SU-DHL-6 (cell line): ENCODE results near the gene KIF5C.

Experiments
- H2AFZ ChIP-seq: fragments of 200-600 bp; sonication (generic); 2 replicates; pipeline ENCODE4 v1.6.1; 2014; ENCODE audit warnings: low read depth, mild to moderate bottlenecking, moderate library complexity, mixed read lengths, antibody characterized with exemption, low read length; ENCODE audit not compliant: severe bottlenecking
- H3F3A ChIP-seq: fragments of 200-600 bp; shearing (Covaris generic); 2 replicates; pipeline ENCODE4 v1.6.0; 2016; ENCODE audit warnings: antibody characterized with exemption, mild to moderate bottlenecking; ENCODE audit not compliant: insufficient read depth
- H3K27ac ChIP-seq: fragments of 200-600 bp; sonication (generic); 2 replicates; pipeline ENCODE4 v1.5.1; 2016; ENCODE audit warnings: low read depth, mild to moderate bottlenecking, low read length, moderate library complexity, mixed read lengths
- H3K27me3 ChIP-seq: fragments of 200-600 bp; sonication (generic), shearing (Covaris generic); 2 replicates; pipeline ENCODE4 v1.6.0; 2014; ENCODE audit warnings: mild to moderate bottlenecking, low read length
- H3K36me3 ChIP-seq: fragments of 200-600 bp; sonication (generic); 2 replicates; pipeline ENCODE4 v1.6.1; 2014; ENCODE audit warnings: mild to moderate bottlenecking, low read length, mixed read lengths
- H3K4me2 ChIP-seq: fragments of 300-600, 200-600 bp; shearing (Covaris generic), sonication (generic); 2 replicates; pipeline ENCODE4 v1.6.0; 2014; ENCODE audit warnings: low read length, low read depth, mild to moderate bottlenecking; ENCODE audit not compliant: poor library complexity, severe bottlenecking
- H3K4me3 ChIP-seq: fragments of 200-600 bp; sonication (generic); 2 replicates; pipeline ENCODE4 v1.5.1; 2014; ENCODE audit warnings: antibody characterized with exemption, low read length, mild to moderate bottlenecking, mixed read lengths; ENCODE audit not compliant: insufficient read depth, poor library complexity, severe bottlenecking
- H3K79me2 ChIP-seq: fragments of 200-600 bp; sonication (generic); 2 replicates; pipeline ENCODE4 v1.6.1; 2014; ENCODE audit warnings: mild to moderate bottlenecking, low read length, moderate library complexity; ENCODE audit not compliant: insufficient read depth
- H3K9ac ChIP-seq: fragments of 200-600 bp; sonication (generic); 2 replicates; pipeline ENCODE4 v1.7.0; 2014; ENCODE audit warnings: mild to moderate bottlenecking, low read length
- H3K9me2 ChIP-seq: fragments of 200-600 bp; sonication (generic); replicated peaks from 2 replicates; pipeline ENCODE4 v1.6.1; 2014; ENCODE audit warnings: low read length; ENCODE audit not compliant: insufficient read depth
- H3K9me3 ChIP-seq: fragments of 200-600 bp; sonication (generic); 2 replicates; pipeline ENCODE4 v1.6.1; 2014; ENCODE audit warnings: low read length, mixed read lengths; ENCODE audit not compliant: insufficient read depth
- H4K20me1 ChIP-seq: fragments of 200-600 bp; sonication (generic); 2 replicates; pipeline ENCODE4 v1.6.1; 2014; ENCODE audit warnings: low read depth, mild to moderate bottlenecking, antibody characterized with exemption, low read length, moderate library complexity, mixed read lengths
- EZH2phosphoT487 ChIP-seq: fragments of 200-600 bp; sonication (generic), shearing (Covaris generic); conservative IDR thresholded peaks from 2 replicates; pipeline ENCODE4 v1.6.1; 2018; ENCODE audit warnings: mild to moderate bottlenecking, antibody characterized with exemption, low read length, moderate library complexity, mixed read lengths
- TF ChIP-seq, protein P1 (sequence below): fragments of 200-600 bp; sonication (generic); IDR thresholded peaks from one replicate; pipeline ENCODE4 v1.5.1; 2017; ENCODE audit warnings: antibody characterized with exemption, mild to moderate bottlenecking, low read length, moderate library complexity; ENCODE audit not compliant: insufficient read depth, poor library complexity, severe bottlenecking

Gene KIF5C

DNA sequence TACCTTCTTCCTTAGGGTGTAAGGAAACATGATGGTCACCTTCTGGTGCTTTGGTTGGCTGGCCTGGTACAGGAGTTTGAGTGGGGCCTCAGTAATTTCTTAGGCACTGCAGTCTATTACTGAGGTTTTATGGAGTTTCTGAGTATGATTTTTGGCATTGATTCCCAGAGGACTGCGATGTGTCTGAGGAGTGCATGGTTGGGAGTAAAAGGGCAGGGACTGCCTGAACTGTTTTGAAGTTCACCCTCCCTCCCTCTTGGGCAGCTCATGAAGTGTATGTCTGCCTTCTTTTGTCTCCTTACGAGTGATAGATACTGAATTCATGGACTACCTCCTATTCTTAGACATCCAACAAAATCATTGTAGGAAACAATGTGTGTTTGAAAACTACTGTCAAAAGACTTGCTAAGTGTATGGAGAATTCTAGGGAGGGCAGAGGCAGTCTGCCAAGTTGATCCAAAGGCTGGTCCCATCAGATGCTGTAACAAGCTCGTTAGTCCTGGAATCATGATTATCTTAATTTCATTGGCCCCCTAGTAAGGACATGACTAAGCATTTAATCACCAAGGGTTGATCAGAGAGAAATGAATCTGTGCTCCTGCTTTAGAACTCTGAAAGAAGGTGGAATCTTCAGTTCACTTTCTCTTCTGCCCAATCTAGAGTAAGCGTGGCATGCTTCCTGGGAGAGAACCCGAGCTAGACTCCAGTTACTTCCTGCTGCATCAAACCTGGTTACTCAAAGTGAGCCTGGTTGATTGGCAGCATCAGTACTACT is 190.0 kb downstream of the KIF5C start:
- Histone ChIP-seq H4K20me1 (peaks cover 3% of the 10 kb centered on the region; the same call in 1 of the 2 replicates), H3K9ac (no peak overlapping the region), H2AFZ (no peak overlapping the region), H3K27ac (no peak overlapping the region), H3K4me3 (no peak overlapping the region), H3K9me3 (no peaks in the 10 kb centered on the region), H3K9me2 (no peaks in the 10 kb centered on the region), H3K36me3 (no peaks in the 10 kb centered on the region), H3K79me2 (peaks cover 73% of the 10 kb centered on the region), H3K27me3 (no peaks in the 10 kb centered on the region), H3F3A (no peaks in the 10 kb centered on the region), H3K4me2 (no peak overlapping the region)
- TF ChIP-seq EZH2phosphoT487, result no peak
- TF ChIP-seq, protein P1, sequence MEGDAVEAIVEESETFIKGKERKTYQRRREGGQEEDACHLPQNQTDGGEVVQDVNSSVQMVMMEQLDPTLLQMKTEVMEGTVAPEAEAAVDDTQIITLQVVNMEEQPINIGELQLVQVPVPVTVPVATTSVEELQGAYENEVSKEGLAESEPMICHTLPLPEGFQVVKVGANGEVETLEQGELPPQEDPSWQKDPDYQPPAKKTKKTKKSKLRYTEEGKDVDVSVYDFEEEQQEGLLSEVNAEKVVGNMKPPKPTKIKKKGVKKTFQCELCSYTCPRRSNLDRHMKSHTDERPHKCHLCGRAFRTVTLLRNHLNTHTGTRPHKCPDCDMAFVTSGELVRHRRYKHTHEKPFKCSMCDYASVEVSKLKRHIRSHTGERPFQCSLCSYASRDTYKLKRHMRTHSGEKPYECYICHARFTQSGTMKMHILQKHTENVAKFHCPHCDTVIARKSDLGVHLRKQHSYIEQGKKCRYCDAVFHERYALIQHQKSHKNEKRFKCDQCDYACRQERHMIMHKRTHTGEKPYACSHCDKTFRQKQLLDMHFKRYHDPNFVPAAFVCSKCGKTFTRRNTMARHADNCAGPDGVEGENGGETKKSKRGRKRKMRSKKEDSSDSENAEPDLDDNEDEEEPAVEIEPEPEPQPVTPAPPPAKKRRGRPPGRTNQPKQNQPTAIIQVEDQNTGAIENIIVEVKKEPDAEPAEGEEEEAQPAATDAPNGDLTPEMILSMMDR, result no peak

DNA sequence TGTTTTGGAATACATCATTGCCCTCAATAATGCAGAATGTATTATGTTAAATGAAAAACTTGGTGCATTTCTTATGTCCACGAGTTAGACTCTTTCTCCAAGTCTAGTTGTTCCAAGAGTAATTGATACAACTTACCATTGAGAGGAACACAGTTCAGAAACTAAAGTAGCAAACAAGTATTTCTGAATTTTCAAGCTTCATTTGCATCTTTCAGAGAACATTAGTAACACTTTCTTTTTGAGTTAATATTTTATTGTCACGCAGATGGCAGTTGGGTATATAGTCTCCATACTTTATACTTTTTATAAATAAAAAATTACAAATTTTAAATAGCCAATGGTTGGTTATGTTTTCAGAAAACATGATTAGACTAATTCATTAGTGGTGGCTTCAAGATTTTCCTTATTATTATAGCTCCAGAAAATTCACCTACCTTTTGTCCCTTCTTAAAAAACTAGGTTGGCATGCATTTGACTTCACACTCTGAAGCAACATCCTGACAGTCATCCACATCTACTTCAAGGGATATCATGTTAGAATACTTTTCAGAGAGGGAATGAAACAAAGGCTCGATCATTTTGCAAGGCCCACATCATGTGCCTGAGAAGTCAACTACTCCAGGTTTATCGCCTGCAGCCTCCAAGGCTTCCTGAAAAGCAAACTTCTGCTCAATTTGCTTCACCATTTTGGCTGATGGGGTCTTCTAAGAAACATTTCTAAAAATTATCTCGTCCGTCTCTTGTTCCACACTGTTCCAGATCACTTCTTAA is 193.4 kb downstream of the KIF5C start:
- no peak overlapping the region for H2AFZ ChIP-seq
- H4K20me1 ChIP-seq, result no peaks in the 10 kb centered on the region; the same call in 1 of the 2 replicates
- no peaks in the 10 kb centered on the region for H3K9me2 ChIP-seq
- H3K79me2 ChIP-seq, result peaks cover 82% of the 10 kb centered on the region
- H3K27ac ChIP-seq, result no peak overlapping the region
- no peak overlapping the region for H3K9ac ChIP-seq
- no peaks in the 10 kb centered on the region for H3K27me3 ChIP-seq
- no peak overlapping the region for H3K4me3 ChIP-seq
- no peaks in the 10 kb centered on the region for H3K36me3 ChIP-seq
- H3K9me3 ChIP-seq, result no peaks in the 10 kb centered on the region
- H3F3A ChIP-seq, result no peaks in the 10 kb centered on the region
- TF ChIP-seq, protein P1, result no peak
- TF ChIP-seq EZH2phosphoT487, result no peak
- no peak overlapping the region for H3K4me2 ChIP-seq

DNA sequence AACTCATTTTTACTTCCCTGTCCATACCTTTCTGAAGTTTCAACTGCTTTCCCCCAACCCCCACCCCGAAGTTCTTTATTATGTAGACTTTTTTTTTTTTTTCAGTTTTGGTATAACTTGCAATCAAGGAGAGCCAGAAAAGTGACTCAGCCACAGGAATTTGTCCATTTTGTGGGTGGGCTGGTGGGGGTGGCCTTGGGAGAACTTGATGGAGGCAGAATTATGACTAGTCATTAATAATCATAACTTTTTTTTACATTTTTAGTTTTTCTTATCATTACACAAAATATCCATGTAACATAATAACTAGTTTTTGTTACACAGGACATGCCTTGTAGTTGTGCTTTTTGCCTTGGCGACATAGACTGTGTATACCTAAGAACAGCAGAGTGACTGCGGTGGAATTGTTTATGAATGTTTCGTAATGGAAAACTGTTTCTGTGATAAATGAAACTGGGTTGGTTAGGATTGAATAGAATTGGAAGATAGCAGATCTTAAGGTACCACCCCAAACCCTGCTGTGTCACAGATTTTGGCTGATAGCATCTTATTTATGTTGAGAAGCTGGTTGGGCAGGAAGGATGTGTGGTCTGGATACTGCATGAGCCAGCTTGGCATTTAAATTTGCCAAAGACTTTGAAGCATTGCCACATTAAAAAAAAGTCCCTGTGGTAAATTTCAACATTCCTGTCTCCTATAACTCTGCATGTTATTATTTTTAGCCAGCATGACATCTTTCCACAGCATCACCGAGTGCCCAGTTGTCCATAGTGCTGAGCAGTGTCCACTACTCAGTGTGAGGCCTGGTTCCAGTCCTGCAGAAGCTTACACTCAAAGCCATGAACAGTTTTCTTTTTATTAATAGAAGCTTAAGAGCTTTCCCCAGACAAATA is 194.2 kb downstream of the KIF5C start:
- H3K4me3 ChIP-seq, result no peak overlapping the region
- no peaks in the 10 kb centered on the region for H3K9me2 ChIP-seq
- no peak overlapping the region for H3K4me2 ChIP-seq
- H3K9me3 ChIP-seq, result no peaks in the 10 kb centered on the region
- H3F3A ChIP-seq, result no peaks in the 10 kb centered on the region
- peaks cover 83% of the 10 kb centered on the region for H3K79me2 ChIP-seq
- no peak overlapping the region for H3K27ac ChIP-seq
- no peaks in the 10 kb centered on the region for H3K27me3 ChIP-seq
- H2AFZ ChIP-seq, result no peak overlapping the region
- no peaks in the 10 kb centered on the region for H3K36me3 ChIP-seq
- TF ChIP-seq, protein P1, result no peak
- no peak for TF ChIP-seq EZH2phosphoT487
- H3K9ac ChIP-seq, result no peak overlapping the region
- no peaks in the 10 kb centered on the region; the same call in 1 of the 2 replicates for H4K20me1 ChIP-seq
